ENCODE results near the gene ORAI2. TPM values are rescaled to one million over a fixed set of nuclear protein-coding genes. Genes with fewer than 3 reads are reported as not detected.
"Not testable (repeated sequence)": the region's sequence is repeated elsewhere in the genome, so short reads cannot be mapped to it uniquely, and the experiment has no call there.

ORAI2 gene
- polyA plus RNA-seq, 1 experiment, result 41.6 TPM

DNA sequence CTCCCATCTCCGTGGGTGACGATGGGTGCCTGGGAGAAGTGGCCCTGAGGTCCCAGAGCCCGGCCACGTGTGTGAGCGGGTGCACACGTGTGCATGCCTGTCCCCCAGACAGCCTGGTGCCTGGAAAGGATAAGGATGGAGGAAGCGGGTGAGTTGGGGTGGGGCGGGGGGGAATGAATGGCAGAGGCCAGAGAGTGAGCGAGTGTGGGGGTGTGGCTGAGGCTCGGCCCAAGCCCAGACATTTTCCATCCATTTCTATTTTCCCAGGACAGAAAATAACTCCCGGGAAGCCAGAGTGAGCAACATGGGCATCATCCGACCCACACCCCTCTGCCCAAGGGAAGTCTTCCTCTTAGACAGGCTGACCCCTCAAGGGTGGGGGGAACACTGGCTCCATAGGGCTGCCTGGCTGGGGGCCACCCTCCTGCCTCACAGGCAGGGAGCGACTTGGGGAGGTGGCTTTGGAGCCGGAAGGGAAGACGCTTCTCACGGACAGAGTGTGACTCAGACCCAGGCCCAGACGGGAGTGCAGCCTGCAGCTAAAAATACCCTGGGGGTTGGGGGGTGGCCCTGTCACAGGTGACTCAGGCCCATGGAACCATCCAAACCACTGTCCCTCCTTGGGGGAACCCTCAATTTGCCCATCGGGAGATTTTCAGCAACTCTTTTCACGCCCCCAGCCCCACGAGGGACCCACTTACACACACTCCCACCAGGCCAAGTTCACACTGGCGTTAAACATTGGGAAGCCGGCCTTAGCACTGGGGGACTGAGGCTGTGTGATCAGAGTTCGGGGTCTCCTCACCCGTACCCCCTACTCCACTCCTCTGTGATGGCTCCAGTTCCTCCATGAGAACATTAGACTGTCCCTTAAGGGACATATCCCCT is 72.2 kb downstream of the ORAI2 start:
- H3K27me3 ChIP-seq (ENCODE audit: control insufficient read depth, insufficient read depth, low read length); H3K36me3 ChIP-seq (ENCODE audit: control insufficient read depth, insufficient read depth, low read length); DNase-seq (ENCODE audit: low read depth); CTCF ChIA-PET; POLR2A ChIA-PET; H3K4me3 ChIP-seq (ENCODE audit: low read depth, low read length): not testable (repeated sequence)

Small RNA genes lying within 50 kb of the gene (small RNA-seq; reads per million reads assigned to genes)
- gene MIR548O (ENCODE audit: insufficient read length, low read depth, low replicate concordance), result not detected

Other genes with a start within 250 kb of the ORAI2 start
- gene SH2B2, start 146.7 kb upstream of the ORAI2 start, polyA plus RNA-seq (2011; rRNA removed), result 0.56 and 0.58 TPM in 2 replicates
- gene SPDYE6, start 77.1 kb upstream of the ORAI2 start, polyA plus RNA-seq (2011; rRNA removed), result not detected in 2 replicates
- 11.9 and 14.3 TPM in 2 replicates for gene PRKRIP1, start 37.2 kb upstream of the ORAI2 start, polyA plus RNA-seq (2011; rRNA removed)
- gene ALKBH4, start 31.3 kb downstream of the ORAI2 start, polyA plus RNA-seq (2011; rRNA removed), result 4.5 and 5.9 TPM in 2 replicates
- gene LRWD1, start 31.4 kb downstream of the ORAI2 start, polyA plus RNA-seq (2011; rRNA removed), result 8.2 and 15.1 TPM in 2 replicates
- 46.9 and 68.0 TPM in 2 replicates for gene POLR2J, start 45.3 kb downstream of the ORAI2 start, polyA plus RNA-seq (2011; rRNA removed)
- gene RASA4B, start 84.2 kb downstream of the ORAI2 start, polyA plus RNA-seq (2011; rRNA removed), result 9.5 and 15.0 TPM in 2 replicates
- 6.1 and 19.5 TPM in 2 replicates for gene UPK3BL2, start 110.1 kb downstream of the ORAI2 start, polyA plus RNA-seq (2011; rRNA removed)
- gene SPDYE2, start 117.7 kb downstream of the ORAI2 start, polyA plus RNA-seq (2011; rRNA removed), result not detected in 2 replicates
- gene POLR2J3, start 139.0 kb downstream of the ORAI2 start, polyA plus RNA-seq (2011; rRNA removed), result 41.5 and 118 TPM in 2 replicates
- 26.9 and 54.5 TPM in 2 replicates for gene RASA4, start 183.2 kb downstream of the ORAI2 start, polyA plus RNA-seq (2011; rRNA removed)
- gene UPK3BL1, start 209.2 kb downstream of the ORAI2 start, polyA plus RNA-seq (2011; rRNA removed), result 49.5 and 58.9 TPM in 2 replicates
- not detected in 2 replicates for gene SPDYE2B, start 216.7 kb downstream of the ORAI2 start, polyA plus RNA-seq (2011; rRNA removed)
- gene POLR2J2, start 238.1 kb downstream of the ORAI2 start, polyA plus RNA-seq (2011; rRNA removed), result 3.9 and 4.5 TPM in 2 replicates

All from BJ (cell line).